ENCODE results near the gene TMEFF2.
"Not testable (repeated sequence)": the region's sequence is repeated elsewhere in the genome, so short reads cannot be mapped to it uniquely, and the experiment has no call there.

Gene TMEFF2

DNA sequence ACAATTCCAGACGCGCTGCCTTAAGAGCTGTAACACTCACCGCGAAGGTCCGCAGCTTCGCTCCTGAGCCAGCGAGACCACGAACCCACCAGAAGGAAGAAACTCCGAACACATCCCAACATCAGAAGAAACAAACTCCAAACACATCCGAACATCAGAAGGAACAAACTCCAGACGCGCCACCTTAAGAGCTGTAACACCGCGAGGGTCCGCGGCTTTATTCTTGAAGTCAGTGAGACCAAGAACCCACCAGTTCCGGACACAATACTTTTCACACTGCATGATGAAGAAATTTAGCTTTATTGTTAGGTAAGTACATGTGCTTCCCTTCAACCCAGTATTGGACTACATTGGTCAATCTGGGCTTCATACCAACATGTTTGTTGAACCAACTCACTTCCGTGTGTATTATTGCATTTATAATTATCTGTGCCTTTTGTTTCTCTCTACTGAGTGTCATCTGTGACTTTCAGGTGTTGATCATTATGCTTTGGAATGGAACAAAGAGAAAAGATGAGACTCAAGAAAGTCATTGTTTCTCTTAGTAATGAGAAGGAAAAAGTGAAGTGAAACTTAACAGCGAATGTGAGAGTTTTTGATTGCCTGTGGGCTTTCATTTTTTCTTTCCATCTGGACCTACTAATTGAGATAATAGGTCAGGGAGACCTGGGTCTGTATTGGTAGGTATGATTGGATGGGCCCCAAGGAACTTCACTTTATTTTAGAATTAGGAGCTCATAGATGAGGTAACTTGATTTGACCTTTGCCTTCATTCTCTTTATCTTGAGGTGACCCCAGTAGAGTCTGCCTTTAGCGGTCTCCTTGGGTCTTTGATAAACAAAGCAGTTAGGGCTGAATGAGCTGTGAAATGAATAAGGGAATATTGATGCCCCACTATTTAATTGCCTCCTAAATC is 271.7 kb downstream of the TMEFF2 start:
- ChIA-PET CTCF (interaction anchor here (0.8 kb wide), 1 partner anchor 52 kb away, joined by 5 read pairs; no protein-coding TSS in a partner anchor), POLR2A (ENCODE audit: low non-redundant PET) (no interaction called here)
- TF ChIP-seq, protein P1, sequence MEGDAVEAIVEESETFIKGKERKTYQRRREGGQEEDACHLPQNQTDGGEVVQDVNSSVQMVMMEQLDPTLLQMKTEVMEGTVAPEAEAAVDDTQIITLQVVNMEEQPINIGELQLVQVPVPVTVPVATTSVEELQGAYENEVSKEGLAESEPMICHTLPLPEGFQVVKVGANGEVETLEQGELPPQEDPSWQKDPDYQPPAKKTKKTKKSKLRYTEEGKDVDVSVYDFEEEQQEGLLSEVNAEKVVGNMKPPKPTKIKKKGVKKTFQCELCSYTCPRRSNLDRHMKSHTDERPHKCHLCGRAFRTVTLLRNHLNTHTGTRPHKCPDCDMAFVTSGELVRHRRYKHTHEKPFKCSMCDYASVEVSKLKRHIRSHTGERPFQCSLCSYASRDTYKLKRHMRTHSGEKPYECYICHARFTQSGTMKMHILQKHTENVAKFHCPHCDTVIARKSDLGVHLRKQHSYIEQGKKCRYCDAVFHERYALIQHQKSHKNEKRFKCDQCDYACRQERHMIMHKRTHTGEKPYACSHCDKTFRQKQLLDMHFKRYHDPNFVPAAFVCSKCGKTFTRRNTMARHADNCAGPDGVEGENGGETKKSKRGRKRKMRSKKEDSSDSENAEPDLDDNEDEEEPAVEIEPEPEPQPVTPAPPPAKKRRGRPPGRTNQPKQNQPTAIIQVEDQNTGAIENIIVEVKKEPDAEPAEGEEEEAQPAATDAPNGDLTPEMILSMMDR (conservative IDR thresholded peaks at IDR 0.05; ENCODE audit: low read depth): no peak

DNA sequence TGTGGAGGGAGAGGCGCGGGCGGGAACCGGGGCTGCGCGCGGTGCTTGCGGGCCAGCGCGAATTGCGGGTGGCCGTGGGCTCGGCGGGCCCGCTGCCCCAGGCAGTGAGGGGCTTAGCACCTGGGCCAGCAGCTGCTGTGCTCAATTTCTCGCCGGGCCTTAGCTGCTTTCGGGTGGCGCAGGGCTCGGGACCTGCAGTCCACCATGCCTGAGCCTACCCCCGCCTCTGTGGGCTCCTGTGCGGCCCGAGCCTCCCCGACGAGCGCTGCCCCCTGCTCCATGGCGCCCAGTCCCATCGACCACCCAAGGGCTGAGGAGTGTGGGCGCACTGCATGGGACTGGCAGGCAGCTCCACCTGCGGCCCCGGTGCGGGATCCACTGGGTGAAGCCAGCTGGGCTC is 273.1 kb downstream of the TMEFF2 start:
- DNase-seq (ENCODE audit: low spot score); POLR2A ChIA-PET (ENCODE audit: low non-redundant PET); H3K27ac ChIP-seq: not testable (repeated sequence)
- CTCF ChIA-PET: interaction anchor here (0.8 kb wide), 1 partner anchor 241 kb away, joined by 3 read pairs; no protein-coding TSS in a partner anchor

More for the DNA sequence above, 271.7 kb downstream of the TMEFF2 start:
- H3K27ac ChIP-seq: no peak overlapping the region
- DNase-seq (ENCODE audit: low spot score): no peak

DNA sequence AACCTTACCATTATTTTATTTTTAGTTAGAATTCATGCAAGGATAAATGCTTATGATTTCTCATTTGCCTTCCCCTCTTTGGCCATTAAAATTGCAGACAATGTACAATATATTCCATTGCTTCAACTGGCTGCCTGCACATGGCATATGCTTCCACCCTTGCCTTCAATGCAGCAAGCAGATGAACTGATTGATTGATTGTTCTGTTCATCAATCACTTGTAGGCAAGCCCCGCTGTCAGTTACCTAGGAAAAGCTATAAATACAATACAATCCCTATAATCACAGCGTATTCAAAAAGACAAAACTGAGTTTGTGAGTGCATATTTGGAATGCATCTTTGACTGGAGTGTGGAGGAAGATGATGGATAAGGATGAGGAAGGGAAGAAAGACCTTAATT is 274.2 kb downstream of the TMEFF2 start:
- ChIA-PET CTCF (no interaction called here), POLR2A (ENCODE audit: low non-redundant PET) (no interaction called here)
- no peak for DNase-seq (ENCODE audit: low spot score)
- no peak overlapping the region for H3K27ac ChIP-seq
- TF ChIP-seq, protein P1 (conservative IDR thresholded peaks at IDR 0.05; ENCODE audit: low read depth): no peak

DNA sequence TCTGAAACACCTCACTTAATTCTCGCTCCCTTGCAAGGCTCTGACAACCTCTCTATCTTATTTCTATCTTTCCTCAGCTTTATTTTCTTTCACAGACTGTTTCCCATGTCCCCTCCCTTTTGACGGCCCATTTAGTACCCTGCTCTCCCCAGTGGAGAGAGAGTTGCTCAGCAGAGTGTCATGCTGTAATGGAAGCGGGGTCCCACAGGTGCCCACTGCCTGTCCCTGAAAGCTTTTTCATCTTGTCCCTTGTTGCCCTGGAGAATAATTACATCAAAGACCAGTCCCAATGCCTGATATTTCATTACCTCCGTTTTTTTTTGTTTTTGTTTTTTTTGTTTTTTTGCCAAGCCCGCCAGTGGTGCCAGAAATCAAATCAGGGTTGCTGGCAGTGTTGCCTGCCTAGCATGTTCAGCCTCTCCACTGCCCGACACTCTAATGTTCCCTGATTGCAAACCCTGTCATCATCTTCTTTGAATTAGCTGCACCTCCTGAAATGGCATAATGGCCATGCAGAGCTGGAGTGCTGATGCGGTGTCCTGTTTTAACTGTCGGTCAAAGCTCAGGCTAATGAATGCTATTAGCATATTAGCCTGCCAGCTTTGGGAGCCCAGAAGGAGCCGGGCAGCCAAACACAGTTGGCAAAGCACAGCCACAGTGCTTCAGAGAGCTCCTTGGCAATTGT is 276.6 kb downstream of the TMEFF2 start:
- TF ChIP-seq, protein P1 (conservative IDR thresholded peaks at IDR 0.05; ENCODE audit: low read depth): no peak
- no peak for DNase-seq (ENCODE audit: low spot score)
- POLR2A ChIA-PET (ENCODE audit: low non-redundant PET): no interaction called here
- no peak overlapping the region for H3K27ac ChIP-seq
- CTCF ChIA-PET: interaction anchor here (0.7 kb wide), 1 partner anchor 148 kb away, joined by 3 read pairs; no protein-coding TSS in a partner anchor

DNA sequence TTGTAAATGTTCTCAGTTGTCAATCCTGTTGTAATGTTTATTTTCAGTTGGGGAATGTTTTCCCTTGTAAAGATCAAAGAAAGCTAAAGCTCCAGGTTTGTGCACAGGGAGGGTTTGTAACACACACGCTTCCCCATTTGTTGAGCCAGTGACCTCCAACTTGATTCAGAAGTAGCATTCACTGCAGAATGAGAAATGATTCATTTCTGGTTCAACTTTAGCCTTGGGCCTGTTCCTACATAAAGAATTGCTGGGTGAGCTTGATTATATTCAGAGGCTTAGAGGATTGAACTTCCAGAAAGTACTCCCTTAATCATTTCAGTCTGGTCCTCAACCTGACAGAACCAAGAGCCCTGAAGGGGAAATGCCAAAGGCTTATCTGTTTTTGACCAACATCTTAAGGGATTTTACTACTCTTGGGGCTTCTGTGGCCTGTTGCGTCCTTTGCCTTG is 277.3 kb downstream of the TMEFF2 start:
- ChIA-PET CTCF (interaction anchor here (0.7 kb wide), 1 partner anchor 149 kb away, joined by 3 read pairs; no protein-coding TSS in a partner anchor), POLR2A (ENCODE audit: low non-redundant PET) (no interaction called here)
- no peak overlapping the region for H3K27ac ChIP-seq
- TF ChIP-seq, protein P1 (conservative IDR thresholded peaks at IDR 0.05; ENCODE audit: low read depth): no peak
- DNase-seq (ENCODE audit: low spot score): no peak

DNA sequence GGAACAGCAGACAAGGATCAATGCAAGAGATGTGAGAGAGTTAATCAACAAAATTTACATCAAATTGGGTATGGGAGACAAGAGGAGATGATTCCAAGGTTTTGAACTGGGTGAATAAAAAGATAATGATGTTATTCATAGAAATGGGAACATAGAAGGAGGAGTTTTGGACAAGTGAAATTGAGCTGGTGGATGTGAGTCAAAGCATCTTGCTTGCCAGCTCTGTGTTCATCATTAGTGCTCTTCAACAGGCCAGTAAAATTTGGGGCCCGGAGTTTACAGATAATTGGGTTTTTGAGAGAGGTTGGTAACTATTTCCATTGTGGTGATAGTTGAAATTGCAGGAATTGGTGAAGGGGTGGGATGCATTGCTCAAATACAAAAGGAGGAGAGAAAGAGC is 277.9 kb downstream of the TMEFF2 start:
- POLR2A ChIA-PET (ENCODE audit: low non-redundant PET): no interaction called here
- H3K27ac ChIP-seq: no peak overlapping the region
- DNase-seq (ENCODE audit: low spot score): no peak
- CTCF ChIA-PET: no interaction called here
- TF ChIP-seq, protein P1 (conservative IDR thresholded peaks at IDR 0.05; ENCODE audit: low read depth): no peak

Measured in RWPE1 (cell line).